ENCODE data around the gene TMEM217.

TMEM217 gene

DNA sequence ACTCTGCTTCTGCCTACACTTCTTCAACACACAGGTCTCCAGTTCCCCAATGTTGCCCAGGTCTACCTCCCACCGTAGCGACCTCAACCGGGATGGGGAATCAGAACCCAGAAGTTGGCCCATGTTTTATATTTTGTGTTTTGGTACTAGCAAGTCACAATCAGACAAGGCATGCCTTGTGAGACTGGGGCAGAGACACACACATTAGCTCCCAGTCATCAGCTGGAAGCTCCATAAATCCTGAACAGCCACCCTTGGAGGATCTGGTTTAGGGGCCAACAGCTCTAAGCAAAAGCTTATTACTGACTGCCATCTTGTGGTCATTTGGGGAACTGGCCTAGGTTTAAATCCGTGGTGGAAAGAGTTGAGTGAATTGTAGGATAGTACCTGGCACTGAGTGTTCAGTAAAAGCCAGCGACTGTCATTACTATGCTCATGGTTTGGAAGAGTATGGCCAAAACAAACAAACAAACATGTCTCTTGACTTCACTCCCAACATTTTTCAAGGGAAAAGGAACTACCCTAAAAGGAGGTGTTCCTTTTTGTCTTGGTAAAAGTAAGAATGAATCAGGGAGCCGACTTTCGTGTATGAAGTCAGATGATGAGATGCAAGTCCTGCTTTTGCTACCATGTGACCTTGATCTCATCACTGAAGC lies 47.5 kb downstream of the TMEM217 start:
- no peak overlapping the region for H3K4me3 ChIP-seq (ENCODE audit: low read depth, low read length)
- in situ Hi-C loops (cut with HindIII; ENCODE audit: low sequenced_read_pairs), result no loop called here
- TF ChIP-seq, protein P1, sequence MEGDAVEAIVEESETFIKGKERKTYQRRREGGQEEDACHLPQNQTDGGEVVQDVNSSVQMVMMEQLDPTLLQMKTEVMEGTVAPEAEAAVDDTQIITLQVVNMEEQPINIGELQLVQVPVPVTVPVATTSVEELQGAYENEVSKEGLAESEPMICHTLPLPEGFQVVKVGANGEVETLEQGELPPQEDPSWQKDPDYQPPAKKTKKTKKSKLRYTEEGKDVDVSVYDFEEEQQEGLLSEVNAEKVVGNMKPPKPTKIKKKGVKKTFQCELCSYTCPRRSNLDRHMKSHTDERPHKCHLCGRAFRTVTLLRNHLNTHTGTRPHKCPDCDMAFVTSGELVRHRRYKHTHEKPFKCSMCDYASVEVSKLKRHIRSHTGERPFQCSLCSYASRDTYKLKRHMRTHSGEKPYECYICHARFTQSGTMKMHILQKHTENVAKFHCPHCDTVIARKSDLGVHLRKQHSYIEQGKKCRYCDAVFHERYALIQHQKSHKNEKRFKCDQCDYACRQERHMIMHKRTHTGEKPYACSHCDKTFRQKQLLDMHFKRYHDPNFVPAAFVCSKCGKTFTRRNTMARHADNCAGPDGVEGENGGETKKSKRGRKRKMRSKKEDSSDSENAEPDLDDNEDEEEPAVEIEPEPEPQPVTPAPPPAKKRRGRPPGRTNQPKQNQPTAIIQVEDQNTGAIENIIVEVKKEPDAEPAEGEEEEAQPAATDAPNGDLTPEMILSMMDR (IDR thresholded peaks at IDR 0.05; ENCODE audit: low read depth, low read length), result peak; percentile 91
- peak; percentile 80 for DNase-seq (ENCODE audit: low read depth, low spot score)

DNA sequence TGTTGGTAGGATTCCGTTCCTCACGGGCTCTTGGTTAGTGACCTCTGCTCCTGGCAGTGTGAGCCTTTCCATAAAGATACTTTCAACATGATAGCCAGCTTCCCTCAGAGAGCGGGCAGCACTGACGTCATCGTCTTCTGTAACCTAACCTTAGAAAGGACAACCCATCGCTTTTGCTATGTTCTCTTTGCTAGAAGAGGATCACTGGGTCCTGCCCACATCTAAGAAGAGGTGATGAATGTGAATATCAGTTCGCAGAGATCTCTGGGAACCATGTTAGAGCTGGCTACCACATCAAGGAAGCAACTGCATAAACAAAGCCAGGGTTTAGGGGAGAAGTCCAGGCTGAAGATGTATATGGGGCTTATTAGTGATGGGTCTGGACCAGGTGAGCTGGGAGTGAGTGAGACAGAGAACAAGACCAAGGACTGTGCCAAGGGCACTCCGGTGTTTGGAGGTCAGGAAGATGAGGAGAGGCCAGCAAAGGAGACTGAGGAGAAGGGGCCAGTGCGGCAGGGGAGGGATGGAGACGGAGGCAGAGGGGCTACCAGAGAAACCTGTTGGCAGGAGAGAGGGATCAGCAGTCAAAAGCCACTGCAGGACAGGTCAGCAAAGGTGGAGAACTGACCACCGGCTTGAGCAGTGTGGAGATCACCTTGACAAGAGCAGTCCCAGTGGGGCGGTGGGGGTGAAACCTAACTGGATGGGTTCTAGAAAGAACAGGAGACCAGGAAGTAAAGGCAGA lies 48.3 kb downstream of the TMEM217 start:
- no peak for DNase-seq (ENCODE audit: low read depth, low spot score)
- in situ Hi-C loops (cut with HindIII; ENCODE audit: low sequenced_read_pairs), result no loop called here
- TF ChIP-seq, protein P1 (IDR thresholded peaks at IDR 0.05; ENCODE audit: low read depth, low read length), result no peak
- no peak overlapping the region for H3K4me3 ChIP-seq (ENCODE audit: low read depth, low read length)

DNA sequence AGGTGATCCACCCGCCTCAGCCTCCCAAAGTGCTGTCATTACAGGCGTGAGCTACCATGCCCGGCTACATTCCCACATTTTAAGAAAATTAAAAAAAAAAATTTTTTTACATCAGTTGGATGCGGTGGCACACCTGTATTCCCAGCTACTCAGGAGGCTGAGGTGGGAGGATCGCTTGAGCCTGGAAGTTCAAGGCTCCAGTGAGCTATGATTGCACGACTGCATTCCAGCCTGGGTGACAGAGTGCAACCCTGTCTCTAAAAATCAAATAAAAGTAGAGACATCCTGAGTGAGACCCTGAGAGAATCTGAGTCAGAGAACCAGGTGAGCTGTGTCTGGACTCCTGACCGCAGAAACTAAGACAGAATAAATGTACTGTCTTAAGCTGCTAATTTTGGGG lies 49.2 kb downstream of the TMEM217 start:
- TF ChIP-seq, protein P1 (IDR thresholded peaks at IDR 0.05; ENCODE audit: low read depth, low read length), result no peak
- in situ Hi-C loops (cut with HindIII; ENCODE audit: low sequenced_read_pairs), result no loop called here
- no peak for DNase-seq (ENCODE audit: low read depth, low spot score)
- H3K4me3 ChIP-seq (ENCODE audit: low read depth, low read length), result no peak overlapping the region

DNA sequence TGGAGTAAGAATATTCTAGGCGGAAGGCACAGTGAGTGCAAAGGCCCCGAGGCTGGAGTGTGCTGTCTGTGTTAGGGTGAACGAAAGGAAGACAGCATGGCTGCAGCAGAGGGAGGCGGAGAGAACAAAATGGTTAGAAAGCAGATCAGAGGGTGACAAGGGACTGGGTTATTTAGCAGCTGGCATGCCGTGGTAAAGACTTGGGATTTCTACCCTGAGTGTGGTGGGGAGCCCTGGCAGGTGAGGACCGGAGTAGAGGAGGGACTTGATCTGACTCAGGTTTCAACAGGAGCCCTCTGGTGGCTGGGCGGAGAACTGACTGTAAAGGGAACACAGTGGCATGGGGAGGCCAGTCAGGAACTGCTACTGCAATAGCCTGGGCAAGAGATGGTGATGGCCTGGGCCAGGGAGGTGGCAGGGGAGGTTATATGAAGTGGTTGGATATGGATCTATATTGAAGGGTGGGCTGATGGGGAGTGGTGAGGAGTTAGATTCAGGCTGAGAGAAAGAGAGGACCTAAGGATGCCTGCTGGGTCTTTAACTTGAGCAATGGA lies 50.0 kb downstream of the TMEM217 start:
- TF ChIP-seq, protein P1 (IDR thresholded peaks at IDR 0.05; ENCODE audit: low read depth, low read length), result peak; percentile 84
- DNase-seq (ENCODE audit: low read depth, low spot score), result peak; percentile 78
- no peak overlapping the region for H3K4me3 ChIP-seq (ENCODE audit: low read depth, low read length)
- in situ Hi-C loops (cut with HindIII; ENCODE audit: low sequenced_read_pairs), result no loop called here

DNA sequence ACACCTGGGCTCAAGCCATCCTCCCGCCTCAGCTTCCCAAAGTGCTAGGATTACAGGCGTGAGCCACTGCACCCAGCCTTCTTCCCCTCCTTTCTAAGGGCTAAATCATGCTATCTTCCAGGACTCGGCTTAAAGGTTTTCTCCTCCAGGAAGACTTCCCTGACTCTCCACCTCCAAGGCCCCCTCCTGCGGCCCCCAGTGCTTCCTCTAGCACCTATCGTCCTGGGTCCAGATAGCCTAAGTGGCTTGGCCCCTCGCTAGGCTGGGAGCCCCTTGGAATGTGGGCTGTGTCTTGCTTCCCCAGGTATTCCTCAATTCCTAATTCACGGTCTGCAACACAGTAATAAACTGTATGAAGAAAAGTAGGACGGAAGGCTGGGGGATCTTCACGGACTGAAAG lies 51.3 kb downstream of the TMEM217 start:
- no peak overlapping the region for H3K4me3 ChIP-seq (ENCODE audit: low read depth, low read length)
- DNase-seq (ENCODE audit: low read depth, low spot score), result no peak
- TF ChIP-seq, protein P1 (IDR thresholded peaks at IDR 0.05; ENCODE audit: low read depth, low read length), result no peak
- in situ Hi-C loops (cut with HindIII; ENCODE audit: low sequenced_read_pairs), result no loop called here

DNA sequence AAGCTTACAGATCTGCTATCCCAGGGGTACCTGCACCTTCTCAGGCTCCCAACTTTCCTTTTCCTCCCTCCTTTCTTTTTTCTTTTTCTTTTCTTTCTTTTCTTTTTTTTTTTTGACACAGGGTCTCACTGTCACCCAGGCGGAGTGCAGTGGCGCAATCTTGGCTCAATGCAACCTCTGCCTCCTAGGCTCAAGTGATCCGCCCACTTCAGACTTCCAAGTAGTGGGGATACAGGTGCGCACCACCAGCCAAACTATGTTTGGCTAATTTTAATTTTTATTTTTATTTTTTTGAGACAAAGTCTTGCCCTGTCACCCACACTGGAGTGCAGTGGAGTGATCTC lies 52.0 kb downstream of the TMEM217 start:
- in situ Hi-C loops (cut with HindIII; ENCODE audit: low sequenced_read_pairs), result no loop called here
- no peak overlapping the region for H3K4me3 ChIP-seq (ENCODE audit: low read depth, low read length)
- TF ChIP-seq, protein P1 (IDR thresholded peaks at IDR 0.05; ENCODE audit: low read depth, low read length), result no peak
- DNase-seq (ENCODE audit: low read depth, low spot score), result no peak
